Osteocyte (in vitro differentiated cells): ENCODE measurements around the gene WDR5B. TPM values are rescaled to one million over a fixed set of nuclear protein-coding genes. Genes with fewer than 3 reads are reported as not detected.
"Not testable (repeated sequence)": the region's sequence is repeated elsewhere in the genome, so short reads cannot be mapped to it uniquely, and the experiment has no call there.

Source experiments
- DNase-seq: peaks from one replicate; pipeline ENCODE4 v3.0.0; 2021; ENCODE audit warnings: mixed read lengths; ENCODE audit not compliant: unreplicated experiment; ENCODE audit errors: extremely low spot score
- H3K27ac Mint-ChIP-seq: one replicate; pipeline ENCODE4 v1.8.0; 2021; ENCODE audit warnings: mild to moderate bottlenecking, mixed read lengths; ENCODE audit not compliant: unreplicated experiment
- H3K27me3 Mint-ChIP-seq: one replicate; pipeline ENCODE4 v1.8.0; 2021; ENCODE audit warnings: mixed read lengths; ENCODE audit not compliant: unreplicated experiment
- H3K36me3 Mint-ChIP-seq: one replicate; pipeline ENCODE4 v1.8.0; 2021; ENCODE audit warnings: mixed read lengths; ENCODE audit not compliant: unreplicated experiment
- H3K4me1 Mint-ChIP-seq: one replicate; pipeline ENCODE4 v1.8.0; 2021; ENCODE audit warnings: mixed read lengths; ENCODE audit not compliant: unreplicated experiment
- H3K4me3 Mint-ChIP-seq: one replicate; pipeline ENCODE4 v1.8.0; 2021; ENCODE audit warnings: mild to moderate bottlenecking, moderate library complexity, mixed read lengths; ENCODE audit not compliant: unreplicated experiment
- H3K9me3 Mint-ChIP-seq: one replicate; pipeline ENCODE4 v1.8.0; 2021; ENCODE audit warnings: mixed read lengths; ENCODE audit not compliant: unreplicated experiment
- CTCF ChIP-seq: fragments of 200-600 bp; sonication (generic); IDR thresholded peaks from 2 replicates; pipeline ENCODE4 v1.5.0; 2021; ENCODE audit warnings: antibody characterized with exemption, mild to moderate bottlenecking, moderate library complexity
- total RNA-seq: library from RNA; stranded (reverse); gene quantifications from 2 replicates; pipeline ENCODE4 v1.2.1, GENCODE V29; 2021

The WDR5B gene
- total RNA-seq, 1 donor from 2014 or later = 6.5 TPM

GRCh38 chr3:122457706-122458105 is 41.8 kb upstream of the WDR5B start:
- Mint-ChIP-seq H3K4me1 (no peaks in the 10 kb centered on the region), H3K9me3 (no peaks in the 10 kb centered on the region), H3K4me3 (no peak overlapping the region), H3K27me3 (no peaks in the 10 kb centered on the region), H3K36me3 (peaks cover 40% of the 10 kb centered on the region), H3K27ac (no peak overlapping the region)
- no peak for TF ChIP-seq CTCF
- no peak for DNase-seq

DNA sequence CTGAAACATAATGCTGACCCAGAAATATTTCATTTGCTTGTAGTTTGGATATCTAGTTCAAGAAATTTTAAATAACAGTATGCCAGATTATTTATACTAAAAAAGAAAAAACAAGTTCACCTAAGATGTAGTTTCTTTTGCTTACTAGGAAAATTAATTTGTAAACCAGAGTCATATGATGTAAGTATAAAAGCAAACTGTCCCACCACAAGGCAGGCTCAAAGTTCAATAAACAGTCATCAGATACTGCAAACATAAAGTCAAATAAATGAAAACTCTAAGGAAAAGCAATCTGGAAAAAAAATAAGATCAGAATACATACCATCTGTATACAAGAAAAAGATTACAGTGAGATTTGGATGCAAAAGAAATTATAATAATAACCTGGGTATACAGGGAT is 40.2 kb upstream of the WDR5B start:
- no peak overlapping the region for H3K27ac Mint-ChIP-seq
- no peaks in the 10 kb centered on the region for H3K9me3 Mint-ChIP-seq
- no peaks in the 10 kb centered on the region for H3K4me1 Mint-ChIP-seq
- H3K27me3 Mint-ChIP-seq = no peaks in the 10 kb centered on the region
- H3K4me3 Mint-ChIP-seq = no peak overlapping the region
- no peak for TF ChIP-seq CTCF
- H3K36me3 Mint-ChIP-seq = peaks cover 36% of the 10 kb centered on the region
- no peak for DNase-seq

- no peak overlapping the region for H3K4me3 Mint-ChIP-seq
- H3K36me3 Mint-ChIP-seq = peaks cover 59% of the 10 kb centered on the region
- TF ChIP-seq CTCF = no peak
- no peaks in the 10 kb centered on the region for H3K4me1 Mint-ChIP-seq
- DNase-seq = no peak
- no peaks in the 10 kb centered on the region for H3K27me3 Mint-ChIP-seq
- H3K27ac Mint-ChIP-seq = no peak overlapping the region
- H3K9me3 Mint-ChIP-seq = no peaks in the 10 kb centered on the region
Measured at GRCh38 chr3:122451371-122451770, 35.5 kb upstream of the WDR5B start.

DNA sequence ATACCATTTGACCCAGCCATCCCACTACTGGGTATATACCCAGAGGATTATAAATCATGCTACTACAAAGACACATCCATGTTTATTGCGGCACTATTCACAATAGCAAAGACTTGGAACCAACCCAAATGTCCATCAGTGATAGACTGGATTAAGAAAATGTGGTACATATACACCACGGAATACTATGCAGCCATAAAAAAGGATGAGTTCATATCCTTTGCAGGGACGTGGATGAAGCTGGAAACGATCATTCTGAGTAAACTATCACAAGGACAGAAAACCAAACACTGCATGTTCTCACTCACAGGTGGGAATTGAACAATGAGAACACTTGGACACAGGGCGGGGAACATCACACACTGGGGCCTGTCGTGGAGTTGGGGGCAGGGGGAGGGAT is 32.4 kb upstream of the WDR5B start:
- not testable (repeated sequence) for H3K27ac Mint-ChIP-seq, H3K4me3 Mint-ChIP-seq, DNase-seq, H3K9me3 Mint-ChIP-seq, H3K4me1 Mint-ChIP-seq, H3K27me3 Mint-ChIP-seq
- H3K36me3 Mint-ChIP-seq = peaks cover 67% of the 10 kb centered on the region

DNA sequence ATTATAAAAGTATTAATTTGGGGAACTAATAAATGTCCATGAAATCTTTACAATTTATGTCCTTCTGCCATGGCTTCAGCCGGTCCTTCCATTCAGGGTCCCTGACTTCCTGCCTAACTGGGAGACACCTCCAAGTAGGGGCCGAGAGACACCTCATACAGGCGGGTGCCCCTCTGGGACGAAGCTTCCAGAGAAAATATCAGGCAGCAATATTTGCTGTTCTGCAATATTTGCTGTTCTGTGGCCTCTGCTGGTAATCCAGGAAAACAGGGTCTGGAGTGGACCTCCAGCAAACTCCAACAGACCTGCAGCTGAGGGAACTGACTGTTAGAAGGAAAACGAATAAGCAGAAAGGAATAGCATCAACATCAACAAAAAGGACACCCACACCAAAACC is 28.6 kb upstream of the WDR5B start:
- not testable (repeated sequence) for H3K27ac Mint-ChIP-seq, H3K27me3 Mint-ChIP-seq, H3K4me3 Mint-ChIP-seq, H3K9me3 Mint-ChIP-seq, DNase-seq, H3K4me1 Mint-ChIP-seq
- H3K36me3 Mint-ChIP-seq = peaks cover 69% of the 10 kb centered on the region

- not testable (repeated sequence) for H3K4me3 Mint-ChIP-seq, H3K9me3 Mint-ChIP-seq, H3K27me3 Mint-ChIP-seq, H3K27ac Mint-ChIP-seq, DNase-seq, H3K4me1 Mint-ChIP-seq
- H3K36me3 Mint-ChIP-seq = peaks cover 66% of the 10 kb centered on the region
Measured at GRCh38 chr3:122443762-122444490, 28.1 kb upstream of the WDR5B start.
